SKM-1 (cell line): ENCODE data around the gene CLDN24.

Experiments used
- DNase-seq: peaks from one replicate; lab custom pipeline; 2025; ENCODE audit not compliant: unreplicated experiment; lab: John Stamatoyannopoulos, UW

Gene CLDN24

GRCh38 chr4:183323295-183323694 lies 1.1 kb upstream of the CLDN24 start:
- DNase-seq = no peak

GRCh38 chr4:183321516-183321915 lies 710 bp downstream of the CLDN24 start:
- no peak for DNase-seq

- DNase-seq = no peak
These were observed 1.1 kb downstream of the CLDN24 start for GRCh38 chr4:183321079-183321478.

- no peak for DNase-seq
These were observed 1.8 kb downstream of the CLDN24 start, which contains the start of gene CLDN22 for GRCh38 chr4:183320211-183321059. Gene CLDN22, minus strand, starts transcription at chr4:183320276. Its CDS starts 58 bp downstream, at chr4:183320218.

GRCh38 chr4:183318656-183319055 lies 3.6 kb downstream of the CLDN24 start:
- DNase-seq = no peak

GRCh38 chr4:183314806-183315205 lies 7.4 kb downstream of the CLDN24 start:
- no peak for DNase-seq

- no peak for DNase-seq
These were observed 7.9 kb downstream of the CLDN24 start for GRCh38 chr4:183314336-183314735.

GRCh38 chr4:183312841-183313240 lies 9.4 kb downstream of the CLDN24 start:
- no peak for DNase-seq

- DNase-seq = no peak
These were observed 15.4 kb downstream of the CLDN24 start for GRCh38 chr4:183306811-183307210.

GRCh38 chr4:183304538-183304937 lies 17.7 kb downstream of the CLDN24 start:
- DNase-seq = no peak

GRCh38 chr4:183304067-183304466 lies 18.2 kb downstream of the CLDN24 start:
- no peak for DNase-seq

- no peak for DNase-seq
These were observed 18.9 kb downstream of the CLDN24 start for GRCh38 chr4:183303301-183303700.

GRCh38 chr4:183300655-183301054 lies 21.6 kb downstream of the CLDN24 start:
- no peak for DNase-seq

- DNase-seq = no peak
These were observed 22.2 kb downstream of the CLDN24 start for GRCh38 chr4:183300070-183300469.

- no peak for DNase-seq
These were observed 22.8 kb downstream of the CLDN24 start for GRCh38 chr4:183299464-183299863.

- DNase-seq = no peak
These were observed 24.6 kb downstream of the CLDN24 start for GRCh38 chr4:183297675-183298074.

GRCh38 chr4:183295711-183296110 lies 26.5 kb downstream of the CLDN24 start:
- DNase-seq = no peak

GRCh38 chr4:183291070-183291469 lies 31.2 kb downstream of the CLDN24 start:
- DNase-seq = no peak

GRCh38 chr4:183289688-183290087 lies 32.5 kb downstream of the CLDN24 start:
- no peak for DNase-seq

- no peak for DNase-seq
These were observed 33.3 kb downstream of the CLDN24 start for GRCh38 chr4:183288955-183289354.

GRCh38 chr4:183287677-183288076 lies 34.5 kb downstream of the CLDN24 start:
- DNase-seq = no peak

- no peak for DNase-seq
These were observed 34.9 kb downstream of the CLDN24 start for GRCh38 chr4:183287309-183287659.
